ENCODE results near the gene MRPL19.

- TF ChIP-seq CTCF (IDR thresholded peaks at IDR 0.05): no peak
- TF ChIP-seq REST (IDR thresholded peaks at IDR 0.05; ENCODE audit: insufficient read depth in 1 of 2, low read depth in 2 of 2, low read length in 1 of 2): no peak
- no peak for TF ChIP-seq SIN3A (IDR thresholded peaks at IDR 0.05; ENCODE audit: borderline replicate concordance, insufficient read depth, low read depth, low read length)
- TF ChIP-seq POLR2AphosphoS5 (IDR thresholded peaks at IDR 0.05; ENCODE audit: low read depth, low read length): no peak
- TF ChIP-seq TCF7L2 (IDR thresholded peaks at IDR 0.05; ENCODE audit: low read depth, low read length): no peak
Observed at GRCh38 chr2:75710220-75710576, 63.6 kb downstream of the MRPL19 start.
